ENCODE results near the gene APOL2. TPM values are rescaled to one million over a fixed set of nuclear protein-coding genes. Genes with fewer than 3 reads are reported as not detected.
A peak's percentile ranks its signal among the peaks of the same experiment; 100 is the strongest.

The APOL2 gene
- polyA plus RNA-seq, 1 experiment = 27.8 TPM

GRCh38 chr22:36239150-36239400, 252 bp downstream of the APOL2 start:
- peak overlapping the region; percentile 61 for H3K4me3 ChIP-seq (ENCODE audit: low read depth, low read length)
- DNase-seq (ENCODE audit: low read depth) = no peak
- CTCF ChIA-PET = interaction anchor here (0.7 to 4.0 kb wide), 15 partner anchors 11 to 305 kb away, joined by 3 to 31 read pairs (median 4); partner anchors contain the start of gene APOL4
- H3K36me3 ChIP-seq (ENCODE audit: control insufficient read depth, insufficient read depth, low read length) = no peaks in the 10 kb centered on the region
- no peaks in the 10 kb centered on the region for H3K27me3 ChIP-seq (ENCODE audit: control insufficient read depth, insufficient read depth, low read length)
- POLR2A ChIA-PET = interaction anchor here (1.4 kb wide), 1 partner anchor 229 kb away, joined by 3 read pairs; no protein-coding TSS in a partner anchor
- TF ChIP-seq CTCF (IDR thresholded peaks at IDR 0.05; ENCODE audit: insufficient read depth, low read depth, low read length) = no peak

GRCh38 chr22:36238373-36239149, 766 bp downstream of the APOL2 start:
- H3K4me3 ChIP-seq (ENCODE audit: low read depth, low read length) = peak overlapping the region; percentile 61
- ChIA-PET CTCF (interaction anchor here (0.7 to 4.0 kb wide), 16 partner anchors 22 to 306 kb away, joined by 3 to 31 read pairs (median 4); no protein-coding TSS in a partner anchor), POLR2A (interaction anchor here (1.4 kb wide), 1 partner anchor 230 kb away, joined by 3 read pairs; no protein-coding TSS in a partner anchor)
- no peak for TF ChIP-seq CTCF (IDR thresholded peaks at IDR 0.05; ENCODE audit: insufficient read depth, low read depth, low read length)
- DNase-seq (ENCODE audit: low read depth) = no peak
- no peaks in the 10 kb centered on the region for H3K27me3 ChIP-seq (ENCODE audit: control insufficient read depth, insufficient read depth, low read length)
- no peaks in the 10 kb centered on the region; the same call in 1 of the 2 replicates for H3K36me3 ChIP-seq (ENCODE audit: control insufficient read depth, insufficient read depth, low read length)

GRCh38 chr22:36237462-36238372, 1.6 kb downstream of the APOL2 start:
- Histone ChIP-seq H3K27me3 (ENCODE audit: control insufficient read depth, insufficient read depth, low read length) (no peaks in the 10 kb centered on the region), H3K36me3 (ENCODE audit: control insufficient read depth, insufficient read depth, low read length) (peaks cover 7% of the 10 kb centered on the region), H3K4me3 (ENCODE audit: low read depth, low read length) (peak overlapping the region; percentile 61)
- CTCF ChIA-PET = interaction anchor here (0.7 to 4.0 kb wide), 6 partner anchors 19 to 249 kb away, joined by 3 to 31 read pairs (median 3); no protein-coding TSS in a partner anchor
- POLR2A ChIA-PET = no interaction called here
- no peak for DNase-seq (ENCODE audit: low read depth)
- TF ChIP-seq CTCF (IDR thresholded peaks at IDR 0.05; ENCODE audit: insufficient read depth, low read depth, low read length) = no peak

- H3K36me3 ChIP-seq (ENCODE audit: control insufficient read depth, insufficient read depth, low read length) = peaks cover 11% of the 10 kb centered on the region
- H3K27me3 ChIP-seq (ENCODE audit: control insufficient read depth, insufficient read depth, low read length) = no peaks in the 10 kb centered on the region
- TF ChIP-seq CTCF (IDR thresholded peaks at IDR 0.05; ENCODE audit: insufficient read depth, low read depth, low read length) = no peak
- no peak overlapping the region for H3K4me3 ChIP-seq (ENCODE audit: low read depth, low read length)
- POLR2A ChIA-PET = no interaction called here
- no peak for DNase-seq (ENCODE audit: low read depth)
- CTCF ChIA-PET = interaction anchor here (0.7 to 1.7 kb wide), 6 partner anchors 9 to 57 kb away, joined by 3 to 4 read pairs (median 3); no protein-coding TSS in a partner anchor
Observed at GRCh38 chr22:36236388-36237319, 2.7 kb downstream of the APOL2 start.
